ENCODE data around the gene ODF2.
"Not testable (repeated sequence)": the region's sequence is repeated elsewhere in the genome, so short reads cannot be mapped to it uniquely, and the experiment has no call there.

Gene ODF2

DNA sequence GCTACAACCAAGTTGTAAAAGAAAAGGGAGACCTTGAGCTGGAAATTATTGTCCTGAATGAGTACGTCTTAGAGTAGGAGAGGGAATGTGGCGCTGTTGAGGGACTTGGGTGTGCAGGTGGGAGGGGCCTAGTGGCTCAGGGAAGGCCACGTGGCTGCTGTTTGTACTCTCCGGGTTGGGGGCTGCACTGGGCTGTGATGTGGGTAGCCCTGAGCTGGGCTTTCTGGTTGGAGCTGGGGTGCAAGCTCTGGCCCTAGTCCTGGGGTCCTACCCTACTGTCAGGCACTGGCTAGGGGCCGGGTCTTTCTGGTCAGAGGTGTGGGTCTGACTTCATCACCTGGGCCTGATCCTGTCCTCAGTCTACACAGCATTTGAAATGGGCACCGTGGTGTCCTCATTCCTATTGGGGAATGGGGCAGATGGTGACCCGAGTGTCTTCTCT, 29.6 kb downstream of the ODF2 start:
- DNase-seq, result no peak

DNA sequence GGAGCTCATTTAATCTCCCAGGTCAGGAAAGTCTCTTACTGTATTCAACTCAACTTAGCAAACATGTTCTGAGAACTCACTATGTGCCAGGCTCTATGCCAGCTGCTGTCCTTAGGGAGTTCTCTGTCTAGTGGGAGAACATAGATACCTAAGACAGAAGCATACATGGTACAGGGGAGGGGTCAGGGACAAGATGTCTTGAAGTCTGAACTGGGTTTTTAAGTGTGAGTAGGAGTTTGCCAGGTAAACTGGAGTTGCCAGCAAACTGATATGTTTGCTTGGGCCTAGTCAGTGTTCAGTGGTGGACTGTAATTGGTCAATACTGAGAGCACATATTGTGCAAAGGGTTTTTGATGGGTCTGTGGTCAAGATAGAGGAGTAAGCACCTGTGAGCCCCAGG, 30.4 kb downstream of the ODF2 start:
- no peak for DNase-seq

DNA sequence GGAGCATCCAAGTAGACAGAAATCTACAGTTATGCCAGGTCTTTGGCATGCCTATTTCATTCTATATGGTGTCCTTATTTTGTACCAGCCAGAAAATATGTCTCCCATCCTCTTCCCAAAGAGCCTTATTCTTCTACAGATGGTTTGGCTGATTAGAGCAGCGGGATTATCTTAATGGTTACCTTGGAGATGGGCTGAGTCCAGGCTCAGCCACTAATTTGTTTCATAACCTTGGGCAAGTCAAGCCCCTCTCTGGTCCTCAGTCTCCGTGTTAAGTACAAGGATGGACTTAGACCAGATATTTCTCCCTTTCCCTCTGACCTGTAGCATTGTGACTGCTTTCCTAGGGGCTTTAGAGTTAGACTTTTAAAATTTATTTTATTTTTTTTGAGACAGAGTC, 37.6 kb downstream of the ODF2 start:
- no peak for DNase-seq

DNA sequence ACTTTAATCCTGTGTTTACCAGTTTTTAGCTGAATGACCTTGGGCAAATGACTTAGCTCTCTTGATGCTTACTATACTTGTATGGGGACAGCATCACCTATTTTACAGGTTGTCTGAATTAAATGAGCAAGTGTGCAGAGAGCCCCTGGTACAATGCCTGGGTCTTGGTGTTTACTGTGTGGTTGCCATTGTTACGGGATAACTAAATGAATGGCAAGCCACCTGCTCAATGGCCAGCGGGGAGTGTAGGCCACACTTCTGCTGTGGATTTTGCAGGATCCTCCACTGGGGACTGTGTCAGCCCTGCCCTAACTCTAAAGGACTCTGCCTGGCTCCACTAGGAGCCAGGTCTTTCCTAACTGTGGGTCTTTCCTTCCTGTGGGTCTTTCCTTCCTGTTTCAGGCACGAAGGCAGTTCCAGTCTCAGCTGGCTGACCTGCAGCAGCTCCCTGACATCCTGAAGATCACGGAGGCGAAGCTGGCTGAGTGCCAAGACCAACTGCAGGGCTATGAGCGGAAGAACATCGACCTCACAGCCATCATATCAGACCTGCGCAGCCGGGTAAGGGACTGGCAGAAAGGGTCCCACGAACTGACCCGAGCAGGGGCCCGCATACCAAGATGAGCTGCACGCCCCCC, 38.4 kb downstream of the ODF2 start:
- no peak for DNase-seq

DNA sequence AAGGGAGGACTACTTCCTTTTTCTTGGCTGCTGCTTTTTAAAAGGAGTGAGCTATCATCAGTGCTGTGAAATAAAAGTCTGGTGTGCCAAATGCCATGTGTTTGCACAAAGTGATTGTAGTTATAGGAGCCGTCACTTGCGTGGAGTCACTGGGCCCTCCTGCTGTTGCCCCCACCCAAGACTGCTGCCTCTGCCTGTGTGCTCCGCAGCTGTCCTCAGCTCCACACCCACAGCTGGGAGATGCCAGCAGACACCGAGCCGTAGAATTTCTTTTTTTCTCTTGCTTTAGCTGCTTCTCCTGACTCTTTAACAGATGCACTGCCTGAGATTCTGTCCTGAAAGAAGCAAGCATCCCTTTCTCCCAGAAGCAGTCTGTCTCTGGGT, 38.9 kb downstream of the ODF2 start:
- DNase-seq, result no peak

DNA sequence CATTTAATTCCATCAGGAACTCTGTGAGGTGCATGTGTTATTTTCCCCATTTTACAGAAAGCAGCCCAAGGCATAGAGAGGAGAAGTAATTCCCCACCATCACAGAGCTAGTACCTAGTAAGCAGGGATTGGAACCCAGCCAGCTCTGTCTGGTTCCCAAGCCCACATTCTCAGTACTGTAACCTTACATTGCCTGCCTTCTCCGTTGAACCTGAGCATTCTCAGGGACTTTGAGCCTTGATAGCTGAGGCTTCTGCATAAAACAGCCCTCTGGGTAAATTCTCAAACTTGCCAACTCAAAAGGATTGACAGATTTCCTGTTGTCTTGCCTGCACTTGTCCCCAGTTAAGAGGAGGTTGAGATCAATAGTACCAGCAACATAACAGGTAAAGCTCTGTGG, 39.5 kb downstream of the ODF2 start:
- no peak for DNase-seq

DNA sequence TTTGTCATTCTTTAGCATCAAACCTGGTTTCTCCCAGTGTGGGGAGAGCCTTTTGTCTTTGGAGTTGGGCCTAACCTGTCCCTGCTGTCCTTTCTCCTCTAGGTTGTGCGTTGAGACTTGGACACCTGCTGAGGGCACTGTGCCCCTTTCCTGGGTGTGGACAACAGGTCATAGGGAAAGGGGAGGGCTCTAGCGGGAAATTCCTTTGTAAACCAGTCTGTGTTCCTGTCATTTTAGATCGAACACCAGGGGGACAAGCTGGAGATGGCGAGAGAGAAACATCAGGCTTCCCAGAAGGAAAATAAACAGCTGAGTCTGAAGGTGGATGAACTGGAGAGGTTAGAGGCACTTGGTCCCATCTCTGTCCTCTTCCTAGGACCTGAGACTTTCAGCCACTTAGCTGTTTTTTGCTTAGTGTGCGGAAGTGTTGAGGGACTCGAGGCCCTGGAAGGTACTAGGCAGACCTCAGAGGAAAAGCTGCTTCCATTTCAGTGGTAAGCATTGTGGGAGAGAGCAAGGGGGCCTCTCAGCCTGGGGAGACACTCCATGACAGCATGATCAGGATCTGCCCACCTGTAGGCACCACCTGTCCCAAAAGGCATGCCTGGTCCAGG, 40.1 kb downstream of the ODF2 start:
- DNase-seq, result no peak

DNA sequence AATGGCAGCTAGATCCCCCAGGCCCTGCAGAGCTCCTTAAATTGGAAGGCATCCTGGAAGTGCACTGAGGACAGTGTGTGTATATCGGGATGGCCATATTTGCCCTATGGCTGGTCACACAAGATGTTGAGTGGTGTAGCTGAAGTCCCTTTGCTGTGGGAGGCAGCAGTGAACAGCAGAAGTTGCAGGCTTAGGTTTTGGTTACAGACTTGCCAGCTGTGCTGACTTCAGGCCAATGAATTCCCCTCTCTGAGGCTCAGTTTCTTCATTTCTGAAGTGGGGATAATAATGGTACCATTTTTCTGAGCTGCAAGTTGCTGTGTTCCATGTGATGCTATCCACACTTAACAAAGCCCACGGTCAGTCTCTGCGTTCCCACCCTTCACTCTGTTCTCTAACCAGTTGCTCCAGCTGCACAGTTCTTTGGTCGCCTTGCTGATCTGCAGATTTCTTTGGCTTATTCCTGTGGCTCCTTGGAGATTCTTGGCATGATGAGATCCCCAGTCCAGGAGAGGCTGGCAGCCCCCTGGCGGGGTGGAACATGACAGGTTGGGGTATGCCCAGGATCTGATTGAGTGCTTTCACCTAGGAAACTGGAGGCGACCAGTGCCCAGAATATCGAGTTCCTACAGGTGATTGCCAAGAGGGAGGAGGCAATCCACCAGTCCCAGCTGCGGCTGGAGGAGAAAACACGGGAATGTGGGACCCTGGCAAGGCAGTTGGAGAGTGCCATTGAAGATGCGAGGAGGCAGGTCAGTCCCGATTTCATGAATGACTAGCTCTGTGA, 42.2 kb downstream of the ODF2 start:
- DNase-seq, result no peak

DNA sequence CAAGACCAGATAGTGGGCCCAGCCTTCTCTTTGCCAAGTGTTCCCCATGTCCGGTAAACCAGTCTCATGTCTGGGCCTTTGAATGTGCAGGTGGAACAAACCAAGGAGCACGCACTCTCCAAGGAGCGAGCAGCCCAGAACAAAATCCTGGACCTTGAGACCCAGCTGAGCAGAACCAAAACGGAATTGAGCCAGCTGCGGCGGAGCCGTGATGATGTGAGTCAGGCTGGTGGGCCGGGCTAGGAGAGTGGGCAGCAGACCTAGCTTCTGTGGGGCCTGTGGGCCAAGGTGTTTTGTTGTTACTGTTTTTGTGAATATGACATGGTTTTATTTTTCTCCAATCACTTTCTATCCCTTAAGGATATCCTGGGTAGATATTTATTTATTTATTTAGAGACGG, 43.1 kb downstream of the ODF2 start:
- DNase-seq, result no peak

DNA sequence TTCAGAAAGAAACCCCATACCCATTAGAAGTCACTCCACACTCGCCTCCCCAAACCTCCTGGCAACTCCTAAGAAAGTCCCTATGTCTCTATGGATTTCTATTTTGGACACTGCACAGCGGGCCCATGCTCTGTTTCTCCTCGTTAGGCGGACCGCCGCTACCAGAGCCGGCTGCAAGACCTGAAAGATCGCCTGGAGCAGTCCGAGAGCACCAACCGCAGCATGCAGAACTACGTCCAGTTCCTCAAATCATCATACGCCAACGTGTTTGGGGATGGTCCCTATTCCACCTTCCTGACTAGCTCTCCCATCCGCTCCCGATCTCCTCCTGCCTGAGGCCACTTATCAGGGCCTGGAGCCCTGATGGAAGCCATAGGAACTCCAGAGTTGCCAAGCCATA, 44.1 kb downstream of the ODF2 start:
- DNase-seq, result no peak

DNA sequence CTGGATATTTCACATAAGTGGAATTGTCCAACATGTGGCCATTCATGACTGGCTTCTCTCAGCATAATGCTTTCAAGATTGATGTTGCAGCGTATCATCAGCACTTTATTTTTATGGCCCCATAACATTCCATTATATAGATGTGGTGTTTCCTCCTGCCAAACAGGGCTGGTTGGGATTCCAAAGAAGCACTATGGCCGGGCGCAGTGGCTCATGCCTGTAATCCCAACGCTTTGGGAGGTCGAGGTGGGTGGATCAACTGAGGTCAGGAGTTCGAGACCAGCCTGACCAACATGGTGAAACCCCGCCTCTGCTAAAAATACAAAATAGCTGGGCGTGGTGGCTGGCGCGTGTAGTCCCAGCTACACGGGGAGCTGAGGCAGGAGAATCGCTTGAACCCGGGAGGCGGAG, 47.6 kb downstream of the ODF2 start:
- not testable (repeated sequence) for DNase-seq

DNA sequence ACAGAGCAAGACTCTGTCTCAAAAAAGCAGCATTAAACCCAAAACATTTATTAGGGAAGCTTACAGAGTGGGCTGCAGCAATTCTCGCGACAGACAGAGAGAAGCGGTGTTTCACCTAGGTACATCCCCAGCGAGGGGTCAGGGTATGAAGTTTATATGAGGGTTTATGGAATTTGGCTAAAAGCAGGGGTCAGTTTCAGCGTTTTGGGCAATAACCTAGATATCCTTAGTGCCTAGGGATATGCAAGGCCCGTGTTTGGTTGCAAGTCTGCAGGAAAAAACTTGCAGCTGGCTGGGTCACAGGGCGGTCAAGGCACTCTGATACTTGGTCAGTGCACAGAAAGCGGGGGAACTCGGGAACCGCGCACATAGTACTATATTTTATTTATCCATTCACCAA, 48.1 kb downstream of the ODF2 start:
- DNase-seq, result no peak

DNA sequence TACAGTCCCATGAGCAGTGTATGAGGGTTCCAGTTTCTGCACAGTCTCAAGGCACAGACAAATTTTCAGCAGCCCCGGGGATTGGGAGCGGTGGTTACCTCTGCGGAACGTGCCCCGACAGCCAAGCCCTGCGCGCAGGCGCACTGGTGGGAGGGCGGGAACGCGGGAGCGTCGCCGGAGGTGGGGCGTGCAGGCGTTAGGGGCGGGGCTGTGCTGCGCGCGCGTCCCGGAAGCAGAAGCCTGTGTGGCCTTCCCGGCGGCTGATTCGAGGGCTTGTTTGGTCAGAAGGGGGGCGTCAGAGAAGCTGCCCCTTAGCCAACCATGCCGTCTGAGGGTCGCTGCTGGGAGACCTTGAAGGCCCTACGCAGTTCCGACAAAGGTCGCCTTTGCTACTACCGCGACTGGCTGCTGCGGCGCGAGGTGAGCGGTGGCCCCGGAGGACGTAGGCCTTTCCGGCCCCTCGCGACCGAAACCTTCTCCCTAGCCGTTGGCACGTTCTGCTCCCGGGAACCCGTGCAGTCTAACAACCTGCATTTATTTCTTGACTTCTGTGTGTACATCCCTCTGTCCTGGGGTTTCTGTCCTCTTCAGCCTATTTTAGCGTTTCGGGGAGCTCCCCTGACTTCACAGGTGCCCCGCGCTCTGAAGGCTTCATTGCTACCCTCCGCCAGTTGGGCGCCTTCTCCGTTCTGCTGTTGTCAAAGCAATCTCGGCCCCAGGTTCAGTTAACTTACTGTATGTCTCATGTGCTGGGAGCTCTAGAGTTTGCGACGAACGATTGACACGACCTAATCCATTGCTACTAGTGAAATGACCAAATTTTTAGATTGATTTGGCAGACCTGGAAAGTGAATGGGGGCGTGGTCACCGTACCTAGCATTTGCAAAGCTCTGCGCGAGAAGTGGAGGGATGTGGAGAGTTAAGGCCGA, 48.9 kb downstream of the ODF2 start, which contains the start of gene GLE1:
GLE1 (plus strand) TSS at position 235 of the 929 bp plus-strand sequence; CDS start at position 322, 87 bp downstream.
- peak; percentile 93 for DNase-seq

DNA sequence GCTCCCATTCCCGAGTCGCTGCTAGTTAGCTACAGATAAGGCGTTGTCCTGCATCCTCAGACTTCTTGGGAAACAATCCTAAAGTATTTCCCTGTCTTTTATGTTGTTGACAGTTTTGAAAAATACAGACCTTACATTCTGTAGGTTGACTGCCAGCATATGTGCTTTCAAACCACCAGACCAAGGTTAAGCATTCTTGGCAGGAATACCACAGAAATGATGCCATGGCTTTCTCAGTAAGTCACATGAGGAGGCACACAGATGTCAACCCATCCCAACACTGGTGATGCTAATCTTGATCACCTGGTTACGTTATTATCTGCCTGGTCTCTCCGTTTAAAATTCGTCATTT, 49.6 kb downstream of the ODF2 start:
- DNase-seq, result no peak

DNA sequence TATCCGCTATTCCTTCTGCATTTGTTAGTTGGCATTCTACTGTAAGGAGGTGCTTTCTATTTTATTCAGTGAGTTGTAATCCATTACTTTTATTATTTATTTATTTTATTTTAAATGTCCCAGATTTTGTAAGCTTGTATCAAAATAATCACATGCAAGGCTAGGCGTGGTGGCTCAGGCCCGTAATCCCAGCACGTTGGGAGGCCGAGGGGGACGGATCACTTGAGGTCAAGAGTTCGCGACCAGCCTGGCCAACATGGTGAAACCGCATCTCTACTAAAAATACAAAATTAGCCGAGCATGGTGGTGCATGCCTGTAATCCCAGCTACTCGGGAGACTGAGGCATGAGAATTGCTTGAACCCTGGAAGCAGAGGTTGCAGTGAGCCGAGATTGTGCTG, 50.1 kb downstream of the ODF2 start:
- DNase-seq, result not testable (repeated sequence)

DNA sequence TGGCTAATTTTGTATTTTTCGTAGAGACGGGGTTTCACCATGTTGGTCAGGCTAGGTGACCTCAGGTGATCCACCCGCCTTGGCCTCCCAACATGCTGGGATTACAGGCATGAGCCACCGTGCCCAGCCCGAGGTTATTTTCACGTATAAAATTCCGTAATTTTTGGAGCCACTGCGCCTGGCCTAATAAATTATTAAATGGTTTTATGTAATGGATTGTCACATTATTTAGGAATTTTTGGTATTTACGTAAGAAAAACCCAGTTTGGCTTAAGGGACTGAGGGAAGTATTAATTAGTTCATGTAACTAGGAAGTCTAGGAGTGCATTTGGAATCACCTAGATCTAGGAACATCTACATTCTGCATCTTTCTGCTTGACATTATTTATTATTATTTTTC, 57.0 kb downstream of the ODF2 start:
- DNase-seq, result no peak

DNA sequence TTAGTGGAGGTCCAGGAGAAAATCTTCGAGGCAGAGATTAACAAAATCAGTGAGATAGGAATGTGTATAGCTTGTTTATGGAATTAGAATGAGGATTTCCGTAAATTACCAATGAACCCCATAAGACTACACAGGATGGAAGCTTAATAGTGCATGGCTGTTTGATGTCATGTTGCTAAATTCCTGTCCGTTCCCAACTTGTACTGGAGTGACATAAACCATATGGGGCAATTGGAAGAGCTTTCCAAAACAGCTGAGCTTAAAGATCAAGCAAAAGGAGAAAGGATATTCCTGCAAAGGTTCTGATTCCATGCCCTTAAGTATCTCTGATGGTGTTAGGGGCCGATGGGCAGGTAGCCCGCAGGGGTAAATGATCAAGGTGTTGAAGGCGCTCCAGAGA, 66.2 kb downstream of the ODF2 start:
- DNase-seq, result no peak

DNA sequence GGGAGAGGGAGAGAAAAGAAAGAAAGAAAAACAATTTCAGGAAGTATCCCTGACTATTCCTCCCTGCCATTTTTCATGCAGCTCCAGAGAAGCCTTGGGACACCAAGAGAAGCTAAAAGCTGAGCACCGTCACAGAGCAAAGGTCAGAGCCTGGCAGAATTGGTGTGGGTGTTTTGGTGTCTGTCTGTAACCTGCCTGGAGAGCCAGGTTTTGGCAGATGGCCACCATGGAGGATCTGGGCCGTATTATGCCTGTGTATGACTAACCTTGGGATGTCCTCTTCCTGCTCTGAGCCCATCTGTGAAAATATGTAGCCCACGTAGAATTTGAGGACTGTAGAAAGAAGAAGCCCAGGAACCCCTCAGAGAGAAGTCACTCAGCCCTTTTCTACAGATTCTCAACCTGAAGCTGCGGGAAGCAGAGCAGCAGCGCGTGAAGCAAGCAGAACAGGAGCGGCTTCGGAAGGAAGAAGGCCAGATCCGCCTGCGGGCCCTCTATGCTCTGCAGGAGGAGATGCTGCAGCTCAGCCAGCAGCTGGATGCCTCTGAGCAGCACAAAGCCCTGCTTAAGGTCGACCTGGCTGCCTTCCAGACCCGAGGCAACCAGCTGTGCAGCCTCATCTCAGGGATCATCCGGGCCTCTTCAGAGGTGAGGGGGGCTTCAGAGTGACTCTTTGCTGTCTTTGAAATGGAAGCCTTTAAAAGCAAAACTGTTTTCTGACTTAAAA, 67.6 kb downstream of the ODF2 start:
- no peak for DNase-seq

DNA sequence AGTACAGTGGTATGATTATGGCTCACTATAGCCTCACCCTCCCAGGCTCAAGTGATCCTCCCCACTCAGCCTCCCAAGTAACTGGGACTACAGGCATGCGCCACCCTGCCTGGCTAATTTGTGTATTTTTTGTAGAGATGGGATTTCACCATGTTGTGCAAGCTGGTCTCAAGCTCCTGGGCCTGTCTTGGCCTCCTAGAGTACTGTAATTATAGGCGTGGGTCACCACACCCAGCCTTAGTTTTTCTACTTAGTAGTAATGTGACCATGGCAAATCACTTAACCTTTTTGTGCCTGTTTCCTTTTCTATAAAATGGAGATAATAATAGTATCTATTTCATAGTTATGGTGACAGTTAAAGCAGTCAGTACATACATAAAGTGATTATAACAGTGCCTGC, 70.9 kb downstream of the ODF2 start:
- no peak for DNase-seq

DNA sequence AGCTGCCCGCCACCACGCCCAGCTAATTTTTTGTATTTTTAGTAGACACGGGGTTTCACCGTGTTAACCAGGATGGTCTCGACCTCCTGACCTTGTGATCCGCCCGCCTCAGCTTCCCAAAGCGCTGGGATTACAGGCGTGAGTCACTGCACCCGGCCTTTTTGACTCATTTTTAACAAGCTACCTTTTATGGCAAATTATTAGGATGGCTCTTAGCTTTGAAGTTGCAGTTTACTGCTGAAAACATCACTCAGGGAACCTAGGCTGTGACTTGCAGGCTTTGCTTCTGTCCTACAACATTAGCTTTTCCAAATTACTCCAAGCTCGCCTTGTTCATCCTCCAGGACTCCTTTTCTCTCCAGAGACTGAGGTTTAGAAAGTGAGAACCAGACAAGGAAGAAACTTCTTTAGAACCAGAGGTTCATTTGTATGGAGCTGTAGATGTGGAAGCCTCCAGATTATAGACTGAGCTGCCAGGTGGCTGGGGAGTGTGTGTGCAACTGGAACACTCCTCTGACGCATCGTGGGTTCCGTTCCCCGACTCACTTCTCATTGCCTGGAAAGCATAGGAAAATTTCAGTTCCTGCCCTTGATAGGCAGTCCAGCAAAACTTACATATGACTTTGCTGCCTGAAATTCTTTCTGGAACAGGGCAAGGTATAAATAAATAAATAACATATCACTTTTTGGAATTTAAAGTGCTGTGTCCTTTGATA, 72.8 kb downstream of the ODF2 start:
- DNase-seq, result no peak

DNA sequence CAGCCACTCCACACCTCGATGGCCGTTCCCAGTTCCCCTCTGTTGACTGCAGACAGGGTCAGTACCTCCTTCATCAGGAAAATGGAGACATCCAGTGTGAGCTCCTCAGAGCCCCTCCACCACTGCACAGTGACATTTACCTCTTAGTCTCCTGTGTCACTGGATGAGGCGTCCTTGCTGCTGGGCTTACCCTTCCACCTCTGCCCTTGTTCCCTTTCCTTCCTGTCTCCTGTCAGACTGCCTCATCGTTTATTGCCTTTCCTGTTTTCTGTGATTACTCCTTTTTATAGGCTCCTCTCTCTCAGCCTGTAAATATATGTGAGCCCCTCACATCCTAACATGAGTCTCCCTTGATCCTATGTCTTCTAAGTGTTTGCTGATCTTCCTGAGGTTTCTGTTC, 73.4 kb downstream of the ODF2 start:
- DNase-seq, result no peak

DNA sequence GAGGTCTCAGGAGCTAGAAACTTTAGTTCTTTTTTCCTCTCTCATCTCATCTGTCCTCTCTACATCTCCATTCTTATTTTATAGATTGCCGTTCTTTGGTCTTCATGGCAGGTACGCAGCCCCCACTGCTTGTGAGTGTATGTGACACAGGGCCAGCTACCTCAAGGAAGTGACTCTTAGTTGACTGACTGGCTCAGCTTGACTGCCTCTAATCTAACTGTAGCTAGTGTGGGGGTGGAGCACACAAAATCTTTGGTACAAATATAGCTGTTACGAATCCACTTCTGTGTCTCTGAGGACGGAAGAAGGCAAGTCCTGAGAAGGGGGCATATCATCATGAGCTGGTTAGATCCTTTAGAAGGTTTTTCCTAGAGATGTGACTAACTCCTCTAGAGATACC, 76.8 kb downstream of the ODF2 start:
- no peak for DNase-seq

All from CD4-positive, alpha-beta T cell treated with Interferon gamma for 1 hour (primary cell).